Stimulated activated CD8-positive, alpha-beta memory T cell treated with anti-CD3 and anti-CD28 coated beads, Interleukin-7, amount 100 ng/mL, for 48 hours (primary cell): ENCODE data around the gene RASA3.
"Not testable (repeated sequence)": the region's sequence is repeated elsewhere in the genome, so short reads cannot be mapped to it uniquely, and the experiment has no call there.

Source experiments
- DNase-seq, 2 donors: peaks; one replicate each; pipeline ENCODE4 v3.0.0-alpha.2; 2020; ENCODE audit warnings: low read depth in 1 of 2; ENCODE audit errors: extremely low read depth in 1 of 2

The RASA3 gene

DNA sequence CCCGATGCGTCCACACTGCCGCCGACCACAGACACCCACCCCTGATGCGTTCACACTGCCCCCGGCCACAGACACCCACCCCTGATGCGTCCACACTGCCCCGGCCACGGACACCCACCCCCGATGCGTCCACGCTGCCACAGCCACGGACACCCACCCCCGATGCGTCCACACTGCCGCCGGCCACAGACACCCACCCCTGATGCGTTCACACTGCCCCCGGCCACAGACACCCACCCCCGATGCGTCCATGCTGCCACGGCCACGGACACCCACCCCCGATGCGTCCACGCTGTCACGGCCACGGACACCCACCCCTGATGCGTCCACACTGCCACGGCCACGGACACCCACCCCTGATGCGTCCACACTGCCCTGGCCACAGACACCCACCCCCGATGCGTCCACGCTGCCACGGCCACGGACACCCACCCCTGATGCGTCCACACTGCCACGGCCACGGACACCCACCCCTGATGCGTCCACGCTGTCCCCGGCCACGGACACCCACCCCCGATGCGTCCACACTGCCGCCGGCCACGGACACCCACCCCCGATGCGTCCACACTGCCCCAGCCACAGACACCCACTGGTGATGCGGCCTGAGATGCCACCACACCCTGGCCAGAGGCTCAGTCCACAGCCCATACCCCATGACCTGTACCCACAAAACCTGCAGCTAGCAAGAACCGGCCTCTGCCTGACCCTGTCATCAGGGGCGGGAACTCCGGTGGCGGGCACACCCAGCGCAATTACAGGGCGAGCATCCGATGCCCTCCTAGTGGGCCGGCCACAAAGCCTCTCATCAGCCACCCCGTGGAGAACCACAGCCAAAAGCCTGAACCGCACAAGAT lies 28.4 kb downstream of the RASA3 start:
- DNase-seq, result no peak

DNA sequence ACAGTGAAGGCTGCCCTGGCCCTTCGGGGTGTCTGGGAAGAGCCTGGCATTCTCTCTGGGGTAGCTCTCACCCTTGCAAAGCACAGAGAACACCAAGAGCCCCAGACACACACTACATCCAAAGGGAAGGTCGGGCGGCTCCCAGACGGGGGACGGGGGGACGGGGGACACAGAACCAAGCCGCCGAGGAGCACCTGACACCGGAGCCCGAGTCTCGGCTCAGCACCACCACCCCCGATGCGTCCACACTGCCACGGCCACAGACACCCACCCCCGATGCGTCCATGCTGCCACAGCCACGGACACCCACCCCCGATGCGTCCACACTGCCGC lies 29.2 kb downstream of the RASA3 start:
- not testable (repeated sequence) for DNase-seq

- no peak for DNase-seq
These were observed 29.7 kb downstream of the RASA3 start for GRCh38 chr13:114102521-114103288.

DNA sequence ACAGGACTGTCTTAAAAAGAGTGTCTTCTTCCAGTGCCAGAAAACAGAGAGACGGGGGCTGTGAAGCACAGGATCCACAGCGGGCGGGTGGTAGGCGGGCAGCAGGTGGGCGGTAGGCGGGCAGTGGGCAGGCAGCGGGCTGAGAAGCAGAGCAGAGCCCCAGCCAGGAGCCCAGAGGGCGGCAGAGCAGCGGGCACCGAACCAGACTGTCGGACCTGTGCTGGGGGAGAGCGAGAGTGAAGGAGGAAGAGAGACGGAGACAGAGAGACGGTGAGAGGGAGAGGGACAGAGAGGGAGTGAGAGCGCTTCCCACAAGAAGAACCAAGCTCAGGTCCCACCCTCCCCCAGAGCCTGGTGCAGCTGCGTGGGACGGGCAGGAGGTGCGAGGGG lies 30.3 kb downstream of the RASA3 start:
- no peak for DNase-seq

GRCh38 chr13:114101358-114102130 lies 30.9 kb downstream of the RASA3 start:
- no peak for DNase-seq

GRCh38 chr13:114100446-114101357 lies 31.7 kb downstream of the RASA3 start:
- no peak for DNase-seq

DNA sequence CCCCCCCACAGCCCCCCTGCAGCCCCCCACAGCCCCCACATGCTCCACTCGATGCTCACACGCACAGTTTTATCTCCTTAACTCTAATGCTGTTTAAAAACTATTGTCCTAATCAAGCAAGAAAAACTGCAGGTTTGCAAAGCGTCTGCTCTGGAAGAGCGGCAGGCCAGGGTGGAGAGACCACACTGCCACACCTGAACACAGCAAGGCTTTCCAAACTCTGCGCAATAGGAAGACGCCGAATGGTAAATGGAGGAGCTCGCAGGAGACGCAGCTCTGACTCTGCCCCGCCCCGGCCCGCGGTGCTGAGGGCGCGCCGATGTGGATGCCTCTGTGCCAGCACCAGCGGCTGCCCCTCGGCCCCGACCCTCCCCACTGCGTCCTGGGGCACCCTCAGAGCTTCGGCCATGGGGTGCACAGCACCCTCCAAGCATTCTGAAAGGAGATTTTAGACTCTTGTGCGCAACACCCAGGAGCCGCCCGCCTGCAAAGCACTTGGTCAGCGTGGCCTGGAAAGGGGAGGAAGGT lies 32.4 kb downstream of the RASA3 start:
- no peak for DNase-seq

DNA sequence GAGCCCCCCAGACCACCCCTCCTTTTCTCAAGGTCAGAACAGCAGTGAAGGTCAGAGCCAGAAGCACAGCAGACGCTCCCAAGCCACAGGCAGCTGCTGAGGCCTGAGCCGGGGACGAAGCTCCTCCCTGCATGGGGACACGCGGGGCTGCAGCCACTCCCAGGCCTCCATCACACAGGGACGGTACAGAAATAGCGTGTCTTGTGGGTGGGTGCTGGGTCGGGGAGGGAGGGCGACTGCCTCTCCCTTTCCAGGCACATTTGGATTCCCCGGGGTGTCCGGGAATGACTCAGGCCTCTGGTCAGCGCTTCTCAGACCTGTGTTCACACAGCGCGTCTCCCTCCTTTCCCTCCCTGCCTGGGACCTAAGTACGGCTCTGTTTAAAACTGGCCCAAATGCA lies 33.2 kb downstream of the RASA3 start:
- DNase-seq, result no peak

DNA sequence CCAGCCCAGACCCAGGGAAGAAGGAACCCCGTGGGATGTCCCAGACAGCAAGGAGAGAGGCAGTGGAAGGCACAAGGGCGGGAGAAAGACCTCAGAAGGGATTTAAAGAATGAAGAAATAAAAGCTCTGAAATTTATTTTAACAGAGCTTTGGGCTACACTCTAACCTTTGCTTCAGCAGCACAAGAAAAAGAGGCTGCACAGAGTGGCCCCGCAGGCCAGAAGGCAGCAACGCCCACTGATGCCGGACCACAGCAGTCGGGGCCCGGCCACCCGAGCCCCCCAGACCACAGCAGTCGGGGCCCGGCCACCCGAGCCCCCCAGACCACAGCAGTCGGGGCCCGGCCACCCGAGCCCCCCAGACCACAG lies 33.8 kb downstream of the RASA3 start:
- DNase-seq, result not testable (repeated sequence)

GRCh38 chr13:114097893-114098688 lies 34.3 kb downstream of the RASA3 start:
- no peak for DNase-seq

GRCh38 chr13:114097212-114097892 lies 35.1 kb downstream of the RASA3 start:
- DNase-seq, result no peak

DNA sequence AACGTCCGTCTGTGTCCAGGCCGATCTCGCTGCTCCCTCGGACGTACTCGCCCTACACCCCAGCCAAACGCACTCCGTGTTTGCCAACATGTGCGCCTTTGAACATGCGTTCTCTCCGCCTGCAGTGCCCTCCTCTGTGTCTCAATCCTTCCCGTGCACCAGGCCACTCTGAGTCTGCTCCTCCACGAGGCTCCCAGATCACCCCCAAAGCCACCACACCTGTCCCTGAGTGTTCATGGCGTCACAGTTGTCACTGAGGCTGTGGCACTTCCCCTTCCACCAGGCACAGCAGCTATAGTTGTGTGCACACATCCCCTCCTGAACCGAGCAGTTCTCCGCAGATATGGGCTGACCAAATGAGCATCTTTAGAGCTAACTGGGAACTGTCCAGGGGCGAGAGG lies 35.6 kb downstream of the RASA3 start:
- DNase-seq, result no peak

- no peak for DNase-seq
These were observed 36.4 kb downstream of the RASA3 start for GRCh38 chr13:114096031-114096485.

- DNase-seq, result no peak
These were observed 36.9 kb downstream of the RASA3 start for GRCh38 chr13:114095486-114095885.

DNA sequence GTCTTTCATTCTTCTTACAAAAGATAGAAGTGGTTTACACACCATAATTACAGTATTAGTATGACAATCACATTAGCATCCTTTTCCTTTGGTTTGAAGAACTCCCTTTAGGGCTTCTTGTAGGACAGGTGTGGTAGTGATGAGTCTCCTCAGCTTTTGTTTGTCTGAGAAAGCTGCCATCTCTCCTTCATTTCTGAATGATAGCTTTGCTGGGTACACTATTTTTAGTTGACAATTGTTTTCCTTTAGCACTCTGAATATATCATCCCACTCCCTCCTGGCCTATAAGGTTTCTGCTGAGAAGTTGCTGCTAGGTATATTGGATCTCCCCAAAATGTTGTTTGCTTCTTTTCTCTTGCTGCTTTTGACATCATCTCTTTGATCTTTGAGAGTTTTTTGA lies 39.3 kb downstream of the RASA3 start:
- DNase-seq, result no peak

DNA sequence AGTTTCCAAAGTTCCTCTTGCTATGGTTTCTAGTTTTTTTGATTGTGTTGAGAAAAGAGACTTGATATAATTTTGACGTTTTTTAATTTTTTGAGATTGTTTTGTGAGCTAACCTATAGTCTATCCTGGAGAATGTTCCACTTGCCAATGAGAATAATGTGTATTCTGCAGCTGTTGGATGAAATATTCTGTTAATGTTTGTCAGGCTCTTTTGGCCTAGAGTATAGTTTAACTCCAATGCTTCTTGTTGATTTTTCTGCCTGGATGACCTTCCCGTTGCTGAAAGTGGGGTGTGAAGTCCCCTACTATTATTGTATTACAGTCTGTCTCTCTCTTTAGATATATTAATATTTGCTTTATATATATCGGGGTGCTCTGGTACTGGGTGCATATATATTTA lies 40.0 kb downstream of the RASA3 start:
- no peak for DNase-seq

DNA sequence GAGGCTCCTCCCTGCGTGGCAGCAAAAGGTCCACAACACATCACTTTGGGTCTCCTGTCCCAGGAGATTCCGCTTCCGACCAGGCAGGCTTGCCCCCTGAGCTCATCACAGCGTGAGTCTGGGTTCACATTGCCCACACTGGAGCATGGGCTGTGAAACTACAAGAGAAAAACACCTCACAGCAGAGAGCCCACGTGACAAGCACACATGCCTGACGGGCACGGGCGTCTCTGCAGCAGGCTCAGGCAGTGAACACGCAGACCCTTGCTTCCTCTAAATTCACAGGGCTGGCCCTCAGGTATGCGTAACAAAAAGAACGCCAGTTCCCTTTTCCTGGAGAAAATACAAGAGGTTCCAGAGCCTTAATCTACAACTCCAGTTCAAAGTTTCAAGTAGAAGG lies 41.9 kb downstream of the RASA3 start:
- DNase-seq, result no peak

- no peak for DNase-seq
These were observed 42.5 kb downstream of the RASA3 start for GRCh38 chr13:114089751-114090400.
